HEK293 (cell line): ENCODE data around the gene FHIT.

Source experiments
- CTCF ChIA-PET: fragments of 350-600 bp; formaldehyde crosslinking; extraction: SDS; loops from one replicate; lab custom pipeline; 2021; ENCODE audit warnings: antibody characterized with exemption; lab: Yijun Ruan, JAX
- POLR2A ChIA-PET: fragments of 300-600 bp; formaldehyde crosslinking; extraction: SDS; loops from one replicate; lab custom pipeline; 2020; ENCODE audit warnings: antibody characterized with exemption, inconsistent platforms; lab: Yijun Ruan, JAX
- H3K27ac ChIP-seq: fragments of 200-500 bp; sonication (Bioruptor generic); 2 replicates; pipeline ENCODE4 v1.5.1; 2014; ENCODE audit warnings: low read depth, low read length, control low read depth, inconsistent platforms; ENCODE audit errors: extremely low read depth
- H3K36me3 ChIP-seq, 2 experiments: fragments of 200-500 bp in 1 of 2; sonication (Bioruptor generic) in 1 of 2; 1 replicate in 1 of 2; 2 replicates in 1 of 2; pipeline ENCODE4 v1.5.1; 2014 to 2017; ENCODE audit warnings: inconsistent platforms in 2 of 2, low read length in 2 of 2; ENCODE audit not compliant: control insufficient read depth in 2 of 2, insufficient read depth in 1 of 2
- H3K4me1 ChIP-seq: fragments of 200-500 bp; sonication (Bioruptor generic); 2 replicates; pipeline ENCODE4 v1.5.1; 2014; ENCODE audit warnings: mild to moderate bottlenecking, low read length, inconsistent platforms; ENCODE audit not compliant: control insufficient read depth, insufficient read depth
- H3K4me3 ChIP-seq: 2 replicates; pipeline ENCODE4 v1.5.1; 2011; ENCODE audit warnings: low read depth, mild to moderate bottlenecking, control low read depth, low read length, moderate library complexity
- H3K9me3 ChIP-seq: fragments of 200-500 bp; sonication (Bioruptor generic); 2 replicates; pipeline ENCODE4 v1.5.1; 2014; ENCODE audit warnings: low read depth, low read length, inconsistent platforms; ENCODE audit not compliant: control insufficient read depth, insufficient read depth
- CTCF ChIP-seq: fragments of 450-650 bp; formaldehyde crosslinking; IDR thresholded peaks from 2 replicates; pipeline ENCODE4 v1.5.1; 2016; ENCODE audit warnings: missing biosample characterization, missing genetic modification characterization
- ELK4 ChIP-seq: IDR thresholded peaks from 2 replicates; pipeline ENCODE4 v1.6.1; 2011; ENCODE audit warnings: mild to moderate bottlenecking, low read depth, low read length, borderline replicate concordance
- OSR2 ChIP-seq: fragments of 450-650 bp; formaldehyde crosslinking; IDR thresholded peaks from 2 replicates; pipeline ENCODE4 v1.5.1; 2016; ENCODE audit warnings: missing biosample characterization, missing genetic modification characterization
- PATZ1 ChIP-seq: fragments of 450-650 bp; formaldehyde crosslinking; IDR thresholded peaks from 2 replicates; pipeline ENCODE4 v1.5.1; 2016; ENCODE audit warnings: missing biosample characterization, missing genetic modification characterization
- SCRT2 ChIP-seq: fragments of 450-650 bp; formaldehyde crosslinking; IDR thresholded peaks from 2 replicates; pipeline ENCODE4 v1.5.1; 2016; ENCODE audit warnings: missing biosample characterization, missing genetic modification characterization
- ZIC2 ChIP-seq: fragments of 450-650 bp; formaldehyde crosslinking; IDR thresholded peaks from 2 replicates; pipeline ENCODE4 v1.5.1; 2016; ENCODE audit warnings: missing biosample characterization, missing genetic modification characterization
- ZNF10 ChIP-seq: fragments of 450-650 bp; formaldehyde crosslinking; IDR thresholded peaks from 2 replicates; pipeline ENCODE4 v1.5.1; 2017; ENCODE audit warnings: missing biosample characterization, missing genetic modification characterization
- ZNF114 ChIP-seq: fragments of 450-650 bp; formaldehyde crosslinking; IDR thresholded peaks from 2 replicates; pipeline ENCODE4 v1.5.0; 2017; ENCODE audit warnings: missing biosample characterization, missing genetic modification characterization
- ZNF133 ChIP-seq: fragments of 450-650 bp; formaldehyde crosslinking; IDR thresholded peaks from 2 replicates; pipeline ENCODE4 v1.5.1; 2016; ENCODE audit warnings: missing biosample characterization, missing genetic modification characterization
- ZNF146 ChIP-seq: fragments of 450-650 bp; formaldehyde crosslinking; IDR thresholded peaks from 2 replicates; pipeline ENCODE4 v1.5.1; 2016; ENCODE audit warnings: missing biosample characterization, missing genetic modification characterization
- ZNF223 ChIP-seq: fragments of 450-650 bp; formaldehyde crosslinking; IDR thresholded peaks from 2 replicates; pipeline ENCODE4 v1.5.1; 2016; ENCODE audit warnings: missing biosample characterization, missing genetic modification characterization
- ZNF266 ChIP-seq: fragments of 450-650 bp; formaldehyde crosslinking; IDR thresholded peaks from 2 replicates; pipeline ENCODE4 v1.5.1; 2016; ENCODE audit warnings: missing biosample characterization, missing genetic modification characterization, low read depth
- ZNF341 ChIP-seq: fragments of 450-650 bp; formaldehyde crosslinking; IDR thresholded peaks from 2 replicates; pipeline ENCODE4; 2016; ENCODE audit warnings: low read depth, missing biosample characterization, missing genetic modification characterization
- ZNF366 ChIP-seq: fragments of 450-650 bp; formaldehyde crosslinking; conservative IDR thresholded peaks from 2 replicates; pipeline ENCODE4 v1.5.1; 2016; ENCODE audit warnings: missing biosample characterization, missing genetic modification characterization
- ZNF404 ChIP-seq: fragments of 450-650 bp; formaldehyde crosslinking; IDR thresholded peaks from 2 replicates; pipeline ENCODE4 v1.5.1; 2017; ENCODE audit warnings: missing biosample characterization, missing genetic modification characterization
- ZNF423 ChIP-seq: fragments of 450-650 bp; formaldehyde crosslinking; IDR thresholded peaks from 2 replicates; pipeline ENCODE4 v1.5.1; 2016; ENCODE audit warnings: missing biosample characterization, missing genetic modification characterization
- ZNF514 ChIP-seq: fragments of 450-650 bp; formaldehyde crosslinking; IDR thresholded peaks from 2 replicates; pipeline ENCODE4 v1.5.1; 2016; ENCODE audit warnings: missing biosample characterization, missing genetic modification characterization
- ZNF558 ChIP-seq: fragments of 450-650 bp; formaldehyde crosslinking; IDR thresholded peaks from 2 replicates; pipeline ENCODE4 v1.5.1; 2016; ENCODE audit warnings: missing biosample characterization, missing genetic modification characterization
- ZNF629 ChIP-seq: fragments of 450-650 bp; formaldehyde crosslinking; IDR thresholded peaks from 2 replicates; pipeline ENCODE4 v1.5.1; 2017; ENCODE audit warnings: missing biosample characterization, missing genetic modification characterization
- ZNF654 ChIP-seq: fragments of 450-650 bp; formaldehyde crosslinking; IDR thresholded peaks from 2 replicates; pipeline ENCODE4 v1.5.1; 2016; ENCODE audit warnings: low read depth, missing biosample characterization, missing genetic modification characterization
- ZNF776 ChIP-seq: fragments of 450-650 bp; formaldehyde crosslinking; IDR thresholded peaks from 2 replicates; pipeline ENCODE4 v1.5.0; 2017; ENCODE audit warnings: missing biosample characterization, missing genetic modification characterization, borderline replicate concordance
- ZNF785 ChIP-seq: fragments of 450-650 bp; formaldehyde crosslinking; IDR thresholded peaks from 2 replicates; pipeline ENCODE4 v1.5.1; 2016; ENCODE audit warnings: missing biosample characterization, missing genetic modification characterization
- ZNF830 ChIP-seq: fragments of 450-650 bp; IDR thresholded peaks from 2 replicates; pipeline ENCODE4 v1.5.0; 2018; ENCODE audit warnings: missing biosample characterization, missing genetic modification characterization, low read depth, mild to moderate bottlenecking, moderate library complexity
- ZSCAN23 ChIP-seq: fragments of 450-650 bp; formaldehyde crosslinking; IDR thresholded peaks from 2 replicates; pipeline ENCODE4 v1.5.1; 2016; ENCODE audit warnings: missing biosample characterization, missing genetic modification characterization
- TF ChIP-seq, protein P1 (sequence below): fragments of 450-650 bp; formaldehyde crosslinking; IDR thresholded peaks from 2 replicates; pipeline ENCODE4 v1.5.1; 2016; ENCODE audit warnings: missing biosample characterization, missing genetic modification characterization, low read depth

The FHIT gene

GRCh38 chr3:61155701-61156292 lies 95.5 kb downstream of the FHIT start:
- no peak overlapping the region for H3K4me3 ChIP-seq
- no peaks in the 10 kb centered on the region for H3K9me3 ChIP-seq
- H3K27ac ChIP-seq: no peak overlapping the region
- ChIA-PET CTCF (no interaction called here), POLR2A (no interaction called here)
- TF ChIP-seq ZNF341 (tag by site-specific recombination) (no peak), ZNF830 (no peak), PATZ1 (tag by site-specific recombination) (no peak), ZNF133 (no peak), ZNF223 (tag by site-specific recombination) (no peak), ZNF266 (tag by site-specific recombination) (no peak), ZNF423 (tag by site-specific recombination) (no peak), ZNF654 (tag by site-specific recombination) (no peak)
- TF ChIP-seq, protein P1, sequence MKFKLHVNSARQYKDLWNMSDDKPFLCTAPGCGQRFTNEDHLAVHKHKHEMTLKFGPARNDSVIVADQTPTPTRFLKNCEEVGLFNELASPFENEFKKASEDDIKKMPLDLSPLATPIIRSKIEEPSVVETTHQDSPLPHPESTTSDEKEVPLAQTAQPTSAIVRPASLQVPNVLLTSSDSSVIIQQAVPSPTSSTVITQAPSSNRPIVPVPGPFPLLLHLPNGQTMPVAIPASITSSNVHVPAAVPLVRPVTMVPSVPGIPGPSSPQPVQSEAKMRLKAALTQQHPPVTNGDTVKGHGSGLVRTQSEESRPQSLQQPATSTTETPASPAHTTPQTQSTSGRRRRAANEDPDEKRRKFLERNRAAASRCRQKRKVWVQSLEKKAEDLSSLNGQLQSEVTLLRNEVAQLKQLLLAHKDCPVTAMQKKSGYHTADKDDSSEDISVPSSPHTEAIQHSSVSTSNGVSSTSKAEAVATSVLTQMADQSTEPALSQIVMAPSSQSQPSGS (tag by site-specific recombination): no peak
- no peaks in the 10 kb centered on the region for H3K36me3 ChIP-seq
- peaks cover 6% of the 10 kb centered on the region for H3K4me1 ChIP-seq

DNA sequence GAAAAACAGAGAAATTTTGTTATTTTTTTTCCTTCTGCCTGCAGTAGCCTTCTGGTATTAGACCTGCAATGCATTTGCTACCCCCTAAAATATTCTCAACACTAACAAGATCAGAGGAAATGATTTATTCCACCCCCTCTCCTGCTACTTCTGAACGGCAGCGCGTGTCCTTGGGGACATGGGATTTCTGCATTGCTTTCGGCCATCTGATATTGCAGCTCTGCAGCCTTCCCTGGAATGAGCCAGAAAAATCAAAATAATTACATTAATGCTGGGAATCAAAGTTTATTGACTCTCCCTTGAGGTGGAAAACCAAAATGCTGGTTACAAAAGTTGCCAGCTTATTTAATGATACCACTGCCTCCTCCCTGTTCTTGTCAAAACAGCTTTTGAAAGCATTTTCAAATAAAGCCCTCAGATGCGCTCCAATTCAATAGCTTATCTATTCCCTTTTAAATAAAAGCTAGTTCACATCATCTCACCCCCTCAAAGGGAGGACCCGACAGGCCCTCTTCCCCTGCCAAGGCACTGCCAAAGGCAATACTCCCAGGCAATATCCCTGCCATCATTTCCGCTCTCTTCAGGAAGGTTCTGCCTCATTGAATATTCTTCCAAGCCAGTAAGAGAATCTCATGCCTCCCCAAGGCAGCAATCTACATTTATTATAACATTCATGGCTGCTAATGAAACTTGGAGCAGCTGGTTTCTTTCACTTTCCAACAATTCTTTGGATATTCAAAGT lies 96.6 kb downstream of the FHIT start:
- Histone ChIP-seq H3K9me3 (no peaks in the 10 kb centered on the region), H3K36me3 (no peaks in the 10 kb centered on the region), H3K4me1 (peaks cover 6% of the 10 kb centered on the region), H3K27ac (no peak overlapping the region), H3K4me3 (no peak overlapping the region)
- ChIA-PET POLR2A (no interaction called here), CTCF (no interaction called here)
- TF ChIP-seq ZNF366 (tag by site-specific recombination) (no peak), CTCF (tag by site-specific recombination) (no peak), ELK4 (no peak), SCRT2 (tag by site-specific recombination) (no peak)

DNA sequence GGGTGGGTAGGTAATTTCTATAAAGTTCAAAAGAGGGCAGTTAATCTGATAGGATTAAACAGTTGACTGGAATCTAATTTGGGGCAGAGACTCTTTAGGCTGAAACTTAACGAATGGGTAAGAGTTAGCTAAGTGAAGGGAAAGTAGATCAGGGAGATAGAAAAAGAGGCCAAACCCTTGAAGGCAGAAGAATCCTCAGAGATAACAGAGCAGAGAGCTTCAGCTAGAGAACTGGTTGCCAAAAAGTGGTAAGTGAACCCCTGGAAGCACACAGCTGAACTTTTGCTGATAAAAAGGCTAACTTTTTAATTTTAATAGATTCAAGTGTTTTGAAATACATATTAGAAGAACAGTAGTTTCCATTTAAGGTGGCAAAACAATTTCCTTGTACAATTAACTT lies 99.2 kb downstream of the FHIT start:
- H3K9me3 ChIP-seq: no peaks in the 10 kb centered on the region
- no peaks in the 10 kb centered on the region for H3K36me3 ChIP-seq
- H3K4me1 ChIP-seq: no peaks in the 10 kb centered on the region
- CTCF ChIA-PET: no interaction called here
- POLR2A ChIA-PET: no interaction called here
- no peak overlapping the region for H3K4me3 ChIP-seq
- no peak overlapping the region for H3K27ac ChIP-seq
- TF ChIP-seq ZNF514 (tag by site-specific recombination) (no peak), ZIC2 (tag by site-specific recombination) (no peak), ZSCAN23 (tag by site-specific recombination) (no peak), OSR2 (tag by site-specific recombination) (no peak), ZNF776 (tag by site-specific recombination) (no peak), ZNF146 (tag by site-specific recombination) (no peak), ZNF404 (no peak), ZNF558 (tag by site-specific recombination) (no peak), ZNF785 (tag by site-specific recombination) (no peak), ZNF114 (tag by site-specific recombination) (no peak), ZNF629 (tag by site-specific recombination) (no peak), ZNF10 (tag by site-specific recombination) (no peak)
- TF ChIP-seq, protein P1 (tag by site-specific recombination): no peak
